ENCODE results near the gene DYSF. TPM values are rescaled to one million over a fixed set of nuclear protein-coding genes. Genes with fewer than 3 reads are reported as not detected.
"Not testable (repeated sequence)": the region's sequence is repeated elsewhere in the genome, so short reads cannot be mapped to it uniquely, and the experiment has no call there.

DYSF gene
- total RNA-seq, result 1 to 10 TPM in 3 of 4 donors, under 1 TPM in 1; 0.93 to 3.2 (median 2.8) TPM

DNA sequence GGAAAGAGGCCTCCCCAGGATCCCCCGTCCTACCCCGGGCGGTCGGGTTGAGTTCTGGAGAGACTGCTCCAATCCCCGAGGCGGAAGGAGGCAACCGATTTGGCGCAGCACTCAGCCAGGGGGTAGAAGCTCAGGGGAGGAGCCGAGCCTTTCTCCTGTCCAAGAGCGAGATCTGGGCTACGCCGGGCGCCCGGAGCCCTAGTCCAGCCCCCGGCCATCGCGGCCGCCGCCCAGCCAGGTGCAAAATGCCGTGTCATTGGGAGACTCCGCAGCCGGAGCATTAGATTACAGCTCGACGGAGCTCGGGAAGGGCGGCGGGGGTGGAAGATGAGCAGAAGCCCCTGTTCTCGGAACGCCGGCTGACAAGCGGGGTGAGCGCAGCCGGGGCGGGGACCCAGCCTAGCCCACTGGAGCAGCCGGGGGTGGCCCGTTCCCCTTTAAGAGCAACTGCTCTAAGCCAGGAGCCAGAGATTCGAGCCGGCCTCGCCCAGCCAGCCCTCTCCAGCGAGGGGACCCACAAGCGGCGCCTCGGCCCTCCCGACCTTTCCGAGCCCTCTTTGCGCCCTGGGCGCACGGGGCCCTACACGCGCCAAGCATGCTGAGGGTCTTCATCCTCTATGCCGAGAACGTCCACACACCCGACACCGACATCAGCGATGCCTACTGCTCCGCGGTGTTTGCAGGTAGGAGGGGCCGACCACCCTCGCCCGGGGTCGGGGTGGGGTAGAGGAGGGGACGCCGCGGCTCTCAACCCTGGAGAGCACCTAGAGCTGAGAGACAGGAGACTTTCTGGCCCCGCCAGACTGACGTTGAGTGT is at the start of gene DYSF:
DYSF (plus strand) TSS at position 158 of the 817 bp plus-strand sequence.
- peak within 1 kb of the TSS; percentile 5 for H3K4me3 ChIP-seq (ENCODE audit: low read depth, poor library complexity, severe bottlenecking)
- TF ChIP-seq, protein P1, sequence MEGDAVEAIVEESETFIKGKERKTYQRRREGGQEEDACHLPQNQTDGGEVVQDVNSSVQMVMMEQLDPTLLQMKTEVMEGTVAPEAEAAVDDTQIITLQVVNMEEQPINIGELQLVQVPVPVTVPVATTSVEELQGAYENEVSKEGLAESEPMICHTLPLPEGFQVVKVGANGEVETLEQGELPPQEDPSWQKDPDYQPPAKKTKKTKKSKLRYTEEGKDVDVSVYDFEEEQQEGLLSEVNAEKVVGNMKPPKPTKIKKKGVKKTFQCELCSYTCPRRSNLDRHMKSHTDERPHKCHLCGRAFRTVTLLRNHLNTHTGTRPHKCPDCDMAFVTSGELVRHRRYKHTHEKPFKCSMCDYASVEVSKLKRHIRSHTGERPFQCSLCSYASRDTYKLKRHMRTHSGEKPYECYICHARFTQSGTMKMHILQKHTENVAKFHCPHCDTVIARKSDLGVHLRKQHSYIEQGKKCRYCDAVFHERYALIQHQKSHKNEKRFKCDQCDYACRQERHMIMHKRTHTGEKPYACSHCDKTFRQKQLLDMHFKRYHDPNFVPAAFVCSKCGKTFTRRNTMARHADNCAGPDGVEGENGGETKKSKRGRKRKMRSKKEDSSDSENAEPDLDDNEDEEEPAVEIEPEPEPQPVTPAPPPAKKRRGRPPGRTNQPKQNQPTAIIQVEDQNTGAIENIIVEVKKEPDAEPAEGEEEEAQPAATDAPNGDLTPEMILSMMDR (IDR thresholded peaks at IDR 0.05), result no peak
- no peak for TF ChIP-seq POLR2A (IDR thresholded peaks at IDR 0.05)
- no peak for DNase-seq (ENCODE audit: low spot score in 2 of 2)
- 1% methylated on average over 54 to 63 of the region's 66 CpGs for WGBS, 2 donors
- intact Hi-C loops (cut with DNase I; ENCODE audit: low total_unique reads), result no loop called here

DNA sequence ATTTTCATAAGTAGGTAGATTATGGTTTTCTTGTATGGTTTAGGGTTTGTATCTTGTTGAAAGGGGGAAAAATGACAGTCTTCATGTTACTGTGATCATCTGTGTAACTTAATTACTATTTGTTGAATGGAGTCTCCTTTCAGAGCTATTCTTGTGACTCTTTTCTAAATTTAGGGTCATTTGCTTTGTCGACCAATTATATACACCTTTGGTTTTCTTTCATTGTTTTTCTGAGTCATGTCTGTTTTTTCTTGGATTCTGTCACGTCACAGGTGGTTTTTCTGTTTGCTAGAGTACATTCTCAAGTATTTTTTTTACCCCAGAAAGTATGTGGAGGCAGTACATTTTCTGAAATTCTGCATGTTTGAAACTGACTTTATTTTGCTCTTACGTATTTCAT is 43.8 kb upstream of the DYSF start:
- H3K4me3 ChIP-seq (ENCODE audit: low read depth, poor library complexity, severe bottlenecking), result no peak overlapping the region
- no peak for TF ChIP-seq POLR2A (IDR thresholded peaks at IDR 0.05)
- TF ChIP-seq, protein P1 (IDR thresholded peaks at IDR 0.05), result no peak
- DNase-seq (ENCODE audit: low spot score in 2 of 2), result no peak
- WGBS, 2 donors, result 90 to 92% methylated on average over 3 of the region's 3 CpGs
- intact Hi-C loops (cut with DNase I; ENCODE audit: low total_unique reads), result no loop called here

DNA sequence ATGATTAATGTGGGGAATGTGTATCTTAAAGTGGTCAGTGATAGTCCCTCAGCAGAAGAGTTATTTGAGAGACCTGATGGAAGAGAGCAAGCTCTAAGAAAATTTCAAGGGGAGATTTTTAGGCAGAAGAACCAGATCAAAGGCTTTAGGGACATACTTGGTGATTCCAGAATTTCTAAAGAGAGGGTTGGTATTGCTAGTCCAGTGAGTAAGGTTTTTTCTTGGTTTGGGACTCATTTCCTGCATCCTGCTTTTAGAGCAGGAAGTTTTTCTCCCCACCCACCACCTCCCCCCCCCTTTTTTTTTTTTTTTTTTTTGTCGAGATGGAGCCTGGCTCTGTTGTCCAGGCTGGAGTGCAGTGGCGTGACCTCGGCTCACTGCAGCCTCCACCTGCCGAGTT is 42.7 kb upstream of the DYSF start:
- no peak for TF ChIP-seq POLR2A (IDR thresholded peaks at IDR 0.05)
- TF ChIP-seq, protein P1 (IDR thresholded peaks at IDR 0.05), result no peak
- 83 to 90% methylated on average over 4 of the region's 4 CpGs for WGBS, 2 donors
- intact Hi-C loops (cut with DNase I; ENCODE audit: low total_unique reads), result no loop called here
- DNase-seq (ENCODE audit: low spot score in 2 of 2), result no peak
- H3K4me3 ChIP-seq (ENCODE audit: low read depth, poor library complexity, severe bottlenecking), result no peak overlapping the region

DNA sequence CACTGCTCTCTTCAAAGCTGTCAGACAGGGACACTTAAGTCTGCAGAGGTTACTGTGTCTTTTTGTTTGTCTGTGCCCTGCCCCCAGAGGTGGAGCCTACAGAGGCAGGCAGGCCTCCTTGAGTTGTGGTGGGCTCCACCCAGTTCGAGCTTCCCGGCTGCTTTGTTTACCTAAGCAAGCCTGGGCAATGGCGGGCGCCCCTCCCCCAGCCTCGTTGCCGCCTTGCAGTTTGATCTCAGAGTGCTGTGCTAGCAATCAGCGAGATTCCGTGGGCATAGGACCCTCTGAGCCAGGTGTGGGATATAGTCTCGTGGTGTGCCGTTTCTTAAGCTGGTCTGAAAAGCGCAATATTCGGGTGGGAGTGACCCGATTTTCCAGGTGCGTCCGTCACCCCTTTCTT is 36.5 kb upstream of the DYSF start:
- H3K4me3 ChIP-seq (ENCODE audit: low read depth, poor library complexity, severe bottlenecking); DNase-seq (ENCODE audit: low spot score in 2 of 2); intact Hi-C loops (cut with DNase I; ENCODE audit: low total_unique reads): not testable (repeated sequence)
- WGBS, 2 donors, result no CpG with 5 or more reads among the region's 15 CpGs

DNA sequence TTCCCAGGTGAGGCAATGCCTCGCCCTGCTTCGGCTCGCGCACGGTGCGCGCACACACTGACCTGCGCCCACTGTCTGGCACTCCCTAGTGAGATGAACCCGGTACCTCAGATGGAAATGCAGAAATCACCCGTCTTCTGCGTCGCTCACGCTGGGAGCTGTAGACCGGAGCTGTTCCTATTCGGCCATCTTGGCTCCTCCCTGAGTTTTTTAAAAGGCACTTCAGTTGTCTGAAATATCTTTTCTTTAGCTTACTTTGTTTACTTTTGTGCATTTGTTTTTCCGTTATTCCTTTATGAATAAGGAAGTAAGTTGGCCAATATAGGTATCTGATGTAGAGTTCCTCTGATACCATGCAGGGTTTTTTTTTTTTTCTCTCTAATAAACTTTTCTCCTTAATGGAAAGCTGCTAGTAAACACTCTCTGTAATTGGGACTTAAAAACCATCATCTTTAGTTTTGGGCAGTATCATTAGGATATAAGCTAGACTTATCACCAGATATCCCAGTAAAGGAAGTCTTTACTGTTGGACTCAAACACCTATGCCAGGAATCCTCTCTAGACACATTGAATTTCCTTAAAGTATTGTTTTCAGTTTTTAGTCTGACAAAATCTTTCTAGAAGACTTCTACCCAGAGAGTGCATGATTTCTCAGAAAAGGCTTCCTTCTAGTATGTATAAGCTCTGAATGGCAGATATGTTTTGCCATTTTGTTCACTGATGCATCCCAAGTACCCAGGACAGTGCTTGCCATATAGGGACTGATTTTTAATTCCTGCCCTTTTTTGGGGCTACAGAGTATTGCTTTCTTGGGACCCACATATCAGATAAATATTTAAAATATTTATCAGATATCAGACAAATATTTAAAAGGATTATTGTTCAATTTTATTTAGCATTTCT is 35.8 kb upstream of the DYSF start:
- intact Hi-C loops (cut with DNase I; ENCODE audit: low total_unique reads), result no loop called here
- TF ChIP-seq POLR2A (IDR thresholded peaks at IDR 0.05), result no peak
- TF ChIP-seq, protein P1 (IDR thresholded peaks at IDR 0.05), result no peak
- DNase-seq (ENCODE audit: low spot score in 2 of 2), result no peak
- no peak overlapping the region for H3K4me3 ChIP-seq (ENCODE audit: low read depth, poor library complexity, severe bottlenecking)
- WGBS, 2 donors, result 22 to 37% methylated on average over 8 of the region's 16 CpGs

DNA sequence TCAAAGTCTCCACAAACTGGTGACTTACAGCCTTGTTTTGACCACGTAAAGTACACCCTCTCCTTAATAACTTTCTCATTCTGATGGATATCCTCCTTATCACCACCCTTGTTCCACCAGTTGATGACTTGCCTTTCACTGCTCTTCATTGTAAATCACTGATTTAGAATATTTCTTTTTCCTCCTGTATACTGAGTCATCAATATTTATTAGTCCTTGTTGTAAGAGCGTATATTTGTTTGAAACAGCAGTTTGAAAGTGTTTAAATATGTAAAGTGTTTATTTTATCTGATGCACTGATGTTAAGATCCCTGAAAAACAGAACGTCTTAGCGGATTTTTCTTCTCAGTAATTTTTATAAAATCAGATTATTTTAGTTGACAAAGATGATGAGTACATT is 34.2 kb upstream of the DYSF start:
- DNase-seq (ENCODE audit: low spot score in 2 of 2), result no peak
- TF ChIP-seq, protein P1 (IDR thresholded peaks at IDR 0.05), result no peak
- no peak for TF ChIP-seq POLR2A (IDR thresholded peaks at IDR 0.05)
- no peak overlapping the region for H3K4me3 ChIP-seq (ENCODE audit: low read depth, poor library complexity, severe bottlenecking)
- intact Hi-C loops (cut with DNase I; ENCODE audit: low total_unique reads), result no loop called here
- WGBS, 2 donors, result 89 to 91% methylated on average over 4 of the region's 4 CpGs

Measured in lower leg skin (tissue), 4 donors.